Peyer's patch (tissue), 4 donors: Measurements from ENCODE around the gene KRT80.

Experiments used
- CTCF ChIP-seq, 6 experiments: fragments of 450-650 bp in 4 of 6; fragments of 200-600 bp in 2 of 6; sonication (generic) in 1 of 6; IDR thresholded peaks; one replicate each; pipeline ENCODE4 v1.5.1; 2017 to 2019; ENCODE audit warnings: antibody characterized with exemption in 6 of 6, mild to moderate bottlenecking in 3 of 6, moderate library complexity in 1 of 6
- POLR2A ChIP-seq, 2 donors: fragments of 450-650 bp; IDR thresholded peaks; one replicate each; pipeline ENCODE4 v1.5.1; 2017; ENCODE audit warnings: antibody characterized with exemption in 2 of 2, mild to moderate bottlenecking in 2 of 2, moderate library complexity in 2 of 2

GRCh38 chr12:52207895-52208294 lies 16.1 kb upstream of the KRT80 start:
- TF ChIP-seq CTCF (IDR thresholded peaks at IDR 0.05) (no peak), POLR2A (IDR thresholded peaks at IDR 0.05) (no peak)
